Measurements from ENCODE around the gene TRMT1.

DNA sequence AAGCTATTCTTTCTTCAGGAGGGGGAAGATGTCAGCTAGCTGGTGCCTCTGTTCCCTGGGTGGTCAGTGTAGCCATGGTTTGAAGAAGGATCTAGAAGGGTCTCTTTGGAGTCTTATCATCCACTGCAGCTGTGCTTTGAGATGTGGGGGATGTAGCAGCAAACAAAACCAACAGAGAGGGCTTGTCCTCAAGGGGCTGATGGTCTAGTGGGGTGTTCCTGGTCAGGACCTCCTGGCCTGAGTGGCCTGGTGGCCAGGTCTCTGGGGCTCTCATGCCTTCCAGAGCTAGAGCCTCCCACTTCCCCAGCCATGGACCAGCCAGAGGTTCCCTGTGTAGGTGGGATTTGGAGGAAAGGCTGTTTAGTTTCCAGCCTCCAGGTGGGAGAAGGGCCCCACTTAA, 54.2 kb downstream of the TRMT1 start:
- TF ChIP-seq BHLHE40 (IDR thresholded peaks at IDR 0.05; ENCODE audit: borderline replicate concordance): no peak
- no peak for TF ChIP-seq NFRKB (IDR thresholded peaks at IDR 0.05)
- no peak for TF ChIP-seq FOXA1 (IDR thresholded peaks at IDR 0.05)
